HepG2 (cell line): ENCODE data around the gene GALR2. TPM values are rescaled to one million over a fixed set of nuclear protein-coding genes. Genes with fewer than 3 reads are reported as not detected.

Experiments used
- MED1 ChIP-seq: sonication (generic); formaldehyde crosslinking; IDR thresholded peaks from 2 replicates; pipeline ENCODE4 v1.4.0; 2020; ENCODE audit warnings: missing genetic modification reagents
- MZF1 ChIP-seq: sonication (generic); formaldehyde crosslinking; IDR thresholded peaks from 2 replicates; pipeline ENCODE4 v1.8.1; 2023; ENCODE audit warnings: mild to moderate bottlenecking, missing genetic modification reagents, borderline replicate concordance
- REST ChIP-seq, 2 experiments: IDR thresholded peaks; 2 replicates each; pipeline ENCODE4 v1.6.1; 2011 to 2012; ENCODE audit warnings: low read length in 2 of 2, borderline replicate concordance in 1 of 2, low read depth in 1 of 2, mild to moderate bottlenecking in 1 of 2, moderate library complexity in 1 of 2
- SUZ12 ChIP-seq: fragments of 150-350 bp; IDR thresholded peaks from 2 replicates; pipeline ENCODE4 v1.6.1; 2014; ENCODE audit warnings: low read depth, low read length
- UBTF ChIP-seq: sonication (generic); formaldehyde crosslinking; IDR thresholded peaks from 2 replicates; pipeline ENCODE4 v1.4.0; 2020; ENCODE audit warnings: mild to moderate bottlenecking, missing genetic modification reagents
- ZNF136 ChIP-seq: sonication (generic); formaldehyde crosslinking; IDR thresholded peaks from 2 replicates; pipeline ENCODE4 v1.8.1; 2022; ENCODE audit warnings: low read depth, mild to moderate bottlenecking, moderate library complexity, missing genetic modification reagents
- ZNF512B ChIP-seq: sonication (generic); formaldehyde crosslinking; IDR thresholded peaks from 2 replicates; pipeline ENCODE4 v1.5.1; 2020; ENCODE audit warnings: missing genetic modification reagents, mild to moderate bottlenecking, borderline replicate concordance
- ZNF547 ChIP-seq: sonication (generic); formaldehyde crosslinking; IDR thresholded peaks from 2 replicates; pipeline ENCODE4 v1.5.1; 2020; ENCODE audit warnings: mild to moderate bottlenecking, missing genetic modification reagents
- ZNF574 ChIP-seq: sonication (generic); formaldehyde crosslinking; IDR thresholded peaks from 2 replicates; pipeline ENCODE4 v1.4.0; 2020; ENCODE audit warnings: missing genetic modification reagents
- ZNF576 ChIP-seq: sonication (generic); formaldehyde crosslinking; IDR thresholded peaks from 2 replicates; pipeline ENCODE4 v1.4.0; 2020; ENCODE audit warnings: mild to moderate bottlenecking, missing genetic modification reagents
- ZNF605 ChIP-seq: sonication (generic); formaldehyde crosslinking; IDR thresholded peaks from 2 replicates; pipeline ENCODE4 v1.8.0; 2022; ENCODE audit warnings: mild to moderate bottlenecking, missing genetic modification reagents
- ZNF773 ChIP-seq: sonication (generic); formaldehyde crosslinking; IDR thresholded peaks from 2 replicates; pipeline ENCODE4 v1.4.0; 2020; ENCODE audit warnings: missing genetic modification reagents, borderline replicate concordance
- ZNF800 ChIP-seq: sonication (generic); formaldehyde crosslinking; IDR thresholded peaks from 2 replicates; pipeline ENCODE4 v1.4.0; 2020; ENCODE audit warnings: missing genetic modification reagents
- ZNF83 ChIP-seq: sonication (generic); formaldehyde crosslinking; IDR thresholded peaks from 2 replicates; pipeline ENCODE4 v1.4.0; 2020; ENCODE audit warnings: missing genetic modification reagents, mild to moderate bottlenecking, borderline replicate concordance
- polyA plus RNA-seq, 8 experiments: library from polyadenylated mRNA; depleted of rRNA in 3 of 8; stranded (reverse) in 7 of 8; unstranded in 1 of 8; fragments of >200 nt; fragmentation: Illumina TruSeq in 4 of 8; extraction: Trizol in 4 of 8; gene quantifications; 2 replicates each; pipeline versions ENCODE4 v1.2.1 to v1.2.3, GENCODE V29; 2011 to 2016; ENCODE audit warnings: low read depth in 4 of 8, missing spikeins in 1 of 8, mixed read lengths in 1 of 8; ENCODE audit not compliant: insufficient read depth in 1 of 8
- total RNA-seq, 5 experiments: library from RNA; depleted of rRNA; stranded (reverse); fragments of >200 nt; fragmentation: Illumina TruSeq; extraction: Trizol; gene quantifications; 2 replicates each; pipeline ENCODE4 v1.2.3, GENCODE V29; 2016; ENCODE audit warnings: low read depth in 1 of 5

The GALR2 gene
- total and polyA plus RNA-seq, 2 of the 13 experiments (the other 11 are each of a cell fraction or from before 2014, with no cell fraction given) = 0.48 to 0.58 TPM

GRCh38 chr17:76079535-76079955 lies 5.0 kb downstream of the GALR2 start (continued):
- TF ChIP-seq UBTF (CRISPR knock-in tag) (peak; percentile 48; the same call in 1 of the 2 replicates), ZNF512B (CRISPR knock-in tag) (peak; percentile 80; the same call in 1 of the 2 replicates), ZNF83 (CRISPR knock-in tag) (0 out of 2 replicates have a peak, but pooled peaks have one; percentile 32), ZNF605 (CRISPR knock-in tag) (no peak), SUZ12 (no peak), ZNF574 (0 out of 2 replicates have a peak, but pooled peaks have one; percentile 15), ZNF576 (CRISPR knock-in tag) (0 out of 2 replicates have a peak, but pooled peaks have one; percentile 24), ZNF136 (CRISPR knock-in tag) (no peak), MZF1 (CRISPR knock-in tag) (0 out of 2 replicates have a peak, but pooled peaks have one; percentile 31), ZNF547 (CRISPR knock-in tag) (0 out of 2 replicates have a peak, but pooled peaks have one; percentile 23), ZNF773 (CRISPR knock-in tag) (no peak), MED1 (CRISPR knock-in tag) (no peak), ZNF800 (CRISPR knock-in tag) (0 out of 2 replicates have a peak, but pooled peaks have one; percentile 63), REST (IDR thresholded peaks at IDR 0.05; ENCODE audit: borderline replicate concordance in 1 of 2, low read depth in 1 of 2, low read length in 2 of 2) (no peak)
